ENCODE results near the gene HSPA1L. TPM values are rescaled to one million over a fixed set of nuclear protein-coding genes. Genes with fewer than 3 reads are reported as not detected.
A peak's percentile ranks its signal among the peaks of the same experiment; 100 is the strongest.
"Not testable (repeated sequence)": the region's sequence is repeated elsewhere in the genome, so short reads cannot be mapped to it uniquely, and the experiment has no call there.

Gene HSPA1L
- total and polyA plus RNA-seq, 2 donors (not counting 1 experiment from before 2014, with no cell fraction given) = 0.74 to 3.1 TPM

DNA sequence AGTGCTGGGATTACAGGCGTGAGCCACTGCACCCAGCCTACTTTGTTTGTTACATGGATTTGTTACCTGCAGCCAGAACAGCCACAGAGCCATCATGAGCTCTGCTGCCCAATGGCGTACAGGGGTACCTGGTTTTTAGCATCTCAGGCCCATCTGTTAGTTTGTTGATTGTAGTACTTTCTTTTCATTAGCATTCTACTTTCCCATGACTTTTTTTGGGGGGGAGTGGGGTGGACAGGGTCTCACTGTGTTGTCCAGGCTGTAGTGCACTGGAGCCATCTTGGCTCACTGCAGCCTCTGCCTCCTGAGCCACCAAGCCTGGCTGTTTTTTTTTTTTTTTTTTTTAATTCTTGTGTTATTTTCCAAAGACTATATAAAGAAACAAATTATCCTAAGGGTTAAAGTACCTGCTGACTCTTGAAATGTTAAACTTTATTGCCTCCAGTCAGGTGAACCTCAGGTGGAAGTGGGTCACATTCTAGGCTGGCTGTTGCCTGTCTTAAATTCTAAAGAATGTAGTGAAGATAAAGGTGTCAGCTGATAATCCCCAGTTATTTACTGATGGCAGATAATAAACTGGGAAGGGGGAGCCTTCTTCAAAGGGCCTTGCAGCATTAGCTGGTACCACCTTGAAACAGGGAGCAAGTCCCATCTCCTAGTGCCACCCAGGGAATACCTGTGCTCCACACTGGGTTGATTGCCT is 32.3 kb upstream of the HSPA1L start:
- Histone ChIP-seq H3K79me2 (ENCODE audit: control insufficient read depth, insufficient read depth, low read length) (no peaks in the 10 kb centered on the region), H3K27me3 (ENCODE audit: control insufficient read depth, insufficient read depth, low read length) (no peaks in the 10 kb centered on the region), H2AFZ (ENCODE audit: low read length) (no peak overlapping the region), H3K9me3 (ENCODE audit: control insufficient read depth, insufficient read depth, low read depth, low read length) (no peaks in the 10 kb centered on the region), H3K4me2 (ENCODE audit: extremely low read depth, insufficient read depth, low read length) (no peak overlapping the region), H3K4me1 (ENCODE audit: control insufficient read depth, extremely low read depth, insufficient read depth, low read length) (no peaks in the 10 kb centered on the region), H3K27ac (ENCODE audit: insufficient read depth, low read length) (no peak overlapping the region), H3K36me3 (ENCODE audit: control insufficient read depth, insufficient read depth, low read length) (no peaks in the 10 kb centered on the region), H4K20me1 (ENCODE audit: control insufficient read depth, extremely low read depth, insufficient read depth, low read length) (no peaks in the 10 kb centered on the region), H3K9ac (ENCODE audit: insufficient read depth, low read length) (no peak overlapping the region), H3K4me3 (replicated peaks in 1 of 4; ENCODE audit: control extremely low read depth in 1 of 4, insufficient read depth in 1 of 4, low read depth in 3 of 4, low read length in 4 of 4) (no peak overlapping the region)
- no peak for DNase-seq (ENCODE audit: low read depth in 2 of 2)
- TF ChIP-seq, protein P1, sequence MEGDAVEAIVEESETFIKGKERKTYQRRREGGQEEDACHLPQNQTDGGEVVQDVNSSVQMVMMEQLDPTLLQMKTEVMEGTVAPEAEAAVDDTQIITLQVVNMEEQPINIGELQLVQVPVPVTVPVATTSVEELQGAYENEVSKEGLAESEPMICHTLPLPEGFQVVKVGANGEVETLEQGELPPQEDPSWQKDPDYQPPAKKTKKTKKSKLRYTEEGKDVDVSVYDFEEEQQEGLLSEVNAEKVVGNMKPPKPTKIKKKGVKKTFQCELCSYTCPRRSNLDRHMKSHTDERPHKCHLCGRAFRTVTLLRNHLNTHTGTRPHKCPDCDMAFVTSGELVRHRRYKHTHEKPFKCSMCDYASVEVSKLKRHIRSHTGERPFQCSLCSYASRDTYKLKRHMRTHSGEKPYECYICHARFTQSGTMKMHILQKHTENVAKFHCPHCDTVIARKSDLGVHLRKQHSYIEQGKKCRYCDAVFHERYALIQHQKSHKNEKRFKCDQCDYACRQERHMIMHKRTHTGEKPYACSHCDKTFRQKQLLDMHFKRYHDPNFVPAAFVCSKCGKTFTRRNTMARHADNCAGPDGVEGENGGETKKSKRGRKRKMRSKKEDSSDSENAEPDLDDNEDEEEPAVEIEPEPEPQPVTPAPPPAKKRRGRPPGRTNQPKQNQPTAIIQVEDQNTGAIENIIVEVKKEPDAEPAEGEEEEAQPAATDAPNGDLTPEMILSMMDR (conservative IDR thresholded peaks at IDR 0.05 in 1 of 2, IDR thresholded peaks at IDR 0.05 in 1 of 2; ENCODE audit: low read depth in 1 of 2, low read length in 2 of 2) = no peak
- TF ChIP-seq EZH2 (IDR thresholded peaks at IDR 0.05; ENCODE audit: low read length, missing control alignments) = no peak

DNA sequence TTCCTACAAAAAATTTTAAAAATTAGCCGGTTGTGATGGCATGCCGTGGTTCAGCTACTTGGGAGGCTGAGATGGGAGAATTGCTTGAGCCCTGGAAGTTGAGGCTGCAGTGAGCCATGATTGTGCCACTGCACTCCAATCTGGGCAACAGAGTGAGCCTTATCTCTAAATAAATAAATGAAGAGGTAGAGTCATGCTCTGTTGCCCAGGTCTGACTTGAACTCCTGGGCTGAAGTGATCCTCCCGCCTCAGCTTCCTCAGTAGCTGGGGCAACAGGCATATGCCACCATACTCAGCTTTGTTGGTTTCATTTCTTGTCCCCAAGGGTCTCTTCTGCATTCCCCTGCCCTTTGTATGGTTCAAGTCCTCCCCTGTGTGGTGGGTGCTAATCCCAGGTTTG is 29.4 kb upstream of the HSPA1L start:
- H3K9ac ChIP-seq (ENCODE audit: insufficient read depth, low read length) = no peak overlapping the region
- no peak overlapping the region for H3K27ac ChIP-seq (ENCODE audit: insufficient read depth, low read length)
- H3K4me3 ChIP-seq (replicated peaks in 1 of 4; ENCODE audit: control extremely low read depth in 1 of 4, insufficient read depth in 1 of 4, low read depth in 3 of 4, low read length in 4 of 4) = no peak overlapping the region
- H3K27me3 ChIP-seq (ENCODE audit: control insufficient read depth, insufficient read depth, low read length) = no peaks in the 10 kb centered on the region
- DNase-seq (ENCODE audit: low read depth in 2 of 2) = no peak
- no peak overlapping the region for H3K4me2 ChIP-seq (ENCODE audit: extremely low read depth, insufficient read depth, low read length)
- no peak overlapping the region for H2AFZ ChIP-seq (ENCODE audit: low read length)
- H3K4me1 ChIP-seq (ENCODE audit: control insufficient read depth, extremely low read depth, insufficient read depth, low read length) = no peaks in the 10 kb centered on the region
- H4K20me1 ChIP-seq (ENCODE audit: control insufficient read depth, extremely low read depth, insufficient read depth, low read length) = no peaks in the 10 kb centered on the region
- H3K79me2 ChIP-seq (ENCODE audit: control insufficient read depth, insufficient read depth, low read length) = no peaks in the 10 kb centered on the region
- peaks cover 2% of the 10 kb centered on the region for H3K36me3 ChIP-seq (ENCODE audit: control insufficient read depth, insufficient read depth, low read length)
- TF ChIP-seq, protein P1 (conservative IDR thresholded peaks at IDR 0.05 in 1 of 2, IDR thresholded peaks at IDR 0.05 in 1 of 2; ENCODE audit: low read depth in 1 of 2, low read length in 2 of 2) = no peak
- TF ChIP-seq EZH2 (IDR thresholded peaks at IDR 0.05; ENCODE audit: low read length, missing control alignments) = no peak
- H3K9me3 ChIP-seq (ENCODE audit: control insufficient read depth, insufficient read depth, low read depth, low read length) = no peaks in the 10 kb centered on the region

DNA sequence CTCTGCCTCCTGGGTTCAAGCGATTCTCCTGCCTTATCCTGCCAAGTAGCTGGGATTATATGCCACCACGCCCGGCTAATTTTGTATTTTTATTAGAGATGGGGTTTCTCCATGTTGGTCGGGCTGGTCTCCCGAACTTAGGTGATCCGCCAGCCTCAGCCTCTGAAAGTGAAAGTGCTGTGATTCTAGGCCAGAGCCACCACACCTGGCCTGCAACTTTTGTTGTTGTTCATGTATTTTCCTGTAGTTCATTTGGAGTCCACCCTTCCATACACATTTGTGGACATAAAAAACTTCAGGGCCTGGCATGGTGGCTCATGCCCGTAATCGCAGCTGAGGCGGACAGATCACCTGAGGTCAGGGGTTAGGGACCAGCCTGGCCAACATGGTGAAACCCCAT is 27.0 kb upstream of the HSPA1L start:
- Histone ChIP-seq H3K4me2 (ENCODE audit: extremely low read depth, insufficient read depth, low read length) (no peak overlapping the region), H2AFZ (ENCODE audit: low read length) (no peak overlapping the region), H3K9me3 (ENCODE audit: control insufficient read depth, insufficient read depth, low read depth, low read length) (no peaks in the 10 kb centered on the region), H3K79me2 (ENCODE audit: control insufficient read depth, insufficient read depth, low read length) (peaks cover 19% of the 10 kb centered on the region), H3K9ac (ENCODE audit: insufficient read depth, low read length) (no peak overlapping the region), H4K20me1 (ENCODE audit: control insufficient read depth, extremely low read depth, insufficient read depth, low read length) (peaks cover 6% of the 10 kb centered on the region), H3K27me3 (ENCODE audit: control insufficient read depth, insufficient read depth, low read length) (no peaks in the 10 kb centered on the region), H3K27ac (ENCODE audit: insufficient read depth, low read length) (no peak overlapping the region), H3K4me3 (replicated peaks in 1 of 4; ENCODE audit: control extremely low read depth in 1 of 4, insufficient read depth in 1 of 4, low read depth in 3 of 4, low read length in 4 of 4) (no peak overlapping the region), H3K4me1 (ENCODE audit: control insufficient read depth, extremely low read depth, insufficient read depth, low read length) (peaks cover 11% of the 10 kb centered on the region), H3K36me3 (ENCODE audit: control insufficient read depth, insufficient read depth, low read length) (peaks cover 15% of the 10 kb centered on the region)
- TF ChIP-seq EZH2 (IDR thresholded peaks at IDR 0.05; ENCODE audit: low read length, missing control alignments) = no peak
- TF ChIP-seq, protein P1 (conservative IDR thresholded peaks at IDR 0.05 in 1 of 2, IDR thresholded peaks at IDR 0.05 in 1 of 2; ENCODE audit: low read depth in 1 of 2, low read length in 2 of 2) = no peak
- no peak for DNase-seq (ENCODE audit: low read depth in 2 of 2)

DNA sequence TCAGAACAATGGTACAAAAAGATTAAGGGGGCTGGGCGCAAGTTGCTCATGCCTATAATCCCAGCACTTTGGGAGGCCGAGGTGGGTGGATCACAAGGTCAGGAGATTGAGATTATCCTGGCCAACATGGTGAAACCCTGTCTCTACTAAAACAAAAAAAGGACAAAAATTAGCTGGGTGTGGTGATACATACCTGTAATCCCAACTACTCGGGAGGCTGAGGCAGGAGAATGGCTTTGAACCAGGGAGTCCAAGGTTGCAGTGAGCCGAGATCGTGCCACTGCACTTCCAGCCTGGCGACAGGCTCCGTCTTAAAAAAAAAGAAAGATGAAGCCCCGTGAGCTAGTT is 24.7 kb upstream of the HSPA1L start:
- peak overlapping the region; percentile 5 for H3K4me2 ChIP-seq (ENCODE audit: extremely low read depth, insufficient read depth, low read length)
- H3K4me3 ChIP-seq (replicated peaks in 1 of 4; ENCODE audit: control extremely low read depth in 1 of 4, insufficient read depth in 1 of 4, low read depth in 3 of 4, low read length in 4 of 4); DNase-seq (ENCODE audit: low read depth in 2 of 2); H2AFZ ChIP-seq (ENCODE audit: low read length); H3K9ac ChIP-seq (ENCODE audit: insufficient read depth, low read length); H3K9me3 ChIP-seq (ENCODE audit: control insufficient read depth, insufficient read depth, low read depth, low read length); H3K27me3 ChIP-seq (ENCODE audit: control insufficient read depth, insufficient read depth, low read length); H4K20me1 ChIP-seq (ENCODE audit: control insufficient read depth, extremely low read depth, insufficient read depth, low read length); H3K27ac ChIP-seq (ENCODE audit: insufficient read depth, low read length): not testable (repeated sequence)
- peaks cover 41% of the 10 kb centered on the region for H3K79me2 ChIP-seq (ENCODE audit: control insufficient read depth, insufficient read depth, low read length)
- H3K36me3 ChIP-seq (ENCODE audit: control insufficient read depth, insufficient read depth, low read length) = peaks cover 18% of the 10 kb centered on the region
- H3K4me1 ChIP-seq (ENCODE audit: control insufficient read depth, extremely low read depth, insufficient read depth, low read length) = peaks cover 15% of the 10 kb centered on the region
